SK-N-MC (cell line): ENCODE measurements around the gene ADI1.

Source experiments
- DNase-seq: peaks from one replicate; pipeline ENCODE4 v3.0.0-alpha.2; 2011; ENCODE audit warnings: low read depth, low spot score
- H3K27ac ChIP-seq: fragments of 200-600 bp; sonication (generic); 2 replicates; pipeline ENCODE4 v1.5.1; 2016; ENCODE audit warnings: mixed run types
- H3K36me3 ChIP-seq: fragments of 200-600 bp; sonication (generic); 2 replicates; pipeline ENCODE4 v1.6.1; 2017; ENCODE audit warnings: antibody characterized with exemption, low read length, mixed read lengths; ENCODE audit not compliant: insufficient read depth
- H3K4me3 ChIP-seq: fragments of 200-600 bp; sonication (generic); 2 replicates; pipeline ENCODE4 v1.5.1; 2016
- H3K9ac ChIP-seq: fragments of 200-600 bp; sonication (generic); 2 replicates; pipeline ENCODE4 v1.8.0; 2017; ENCODE audit warnings: mixed run types, mixed read lengths; ENCODE audit not compliant: insufficient read length
- H3K9me3 ChIP-seq: fragments of 200-600 bp; sonication (generic); 2 replicates; pipeline ENCODE4 v1.6.1; 2017; ENCODE audit warnings: low read depth, mild to moderate bottlenecking, antibody characterized with exemption, low read length, moderate library complexity, mixed read lengths
- EZH2 ChIP-seq: fragments of 200-600 bp; sonication (generic); IDR thresholded peaks from one replicate; pipeline ENCODE4 v1.6.1; 2017; ENCODE audit warnings: antibody characterized with exemption
- FOXP2 ChIP-seq: optimal IDR thresholded peaks from 2 replicates; pipeline ENCODE3; 2011; ENCODE audit warnings: mild to moderate bottlenecking, moderate library complexity; ENCODE audit not compliant: insufficient read depth; ENCODE audit errors: extremely low read length, control extremely low read depth
- POLR2AphosphoS5 ChIP-seq: IDR thresholded peaks from 2 replicates; pipeline ENCODE4 v1.6.1; 2012; ENCODE audit warnings: mild to moderate bottlenecking, low read depth, low read length, borderline replicate concordance

ADI1 gene

DNA sequence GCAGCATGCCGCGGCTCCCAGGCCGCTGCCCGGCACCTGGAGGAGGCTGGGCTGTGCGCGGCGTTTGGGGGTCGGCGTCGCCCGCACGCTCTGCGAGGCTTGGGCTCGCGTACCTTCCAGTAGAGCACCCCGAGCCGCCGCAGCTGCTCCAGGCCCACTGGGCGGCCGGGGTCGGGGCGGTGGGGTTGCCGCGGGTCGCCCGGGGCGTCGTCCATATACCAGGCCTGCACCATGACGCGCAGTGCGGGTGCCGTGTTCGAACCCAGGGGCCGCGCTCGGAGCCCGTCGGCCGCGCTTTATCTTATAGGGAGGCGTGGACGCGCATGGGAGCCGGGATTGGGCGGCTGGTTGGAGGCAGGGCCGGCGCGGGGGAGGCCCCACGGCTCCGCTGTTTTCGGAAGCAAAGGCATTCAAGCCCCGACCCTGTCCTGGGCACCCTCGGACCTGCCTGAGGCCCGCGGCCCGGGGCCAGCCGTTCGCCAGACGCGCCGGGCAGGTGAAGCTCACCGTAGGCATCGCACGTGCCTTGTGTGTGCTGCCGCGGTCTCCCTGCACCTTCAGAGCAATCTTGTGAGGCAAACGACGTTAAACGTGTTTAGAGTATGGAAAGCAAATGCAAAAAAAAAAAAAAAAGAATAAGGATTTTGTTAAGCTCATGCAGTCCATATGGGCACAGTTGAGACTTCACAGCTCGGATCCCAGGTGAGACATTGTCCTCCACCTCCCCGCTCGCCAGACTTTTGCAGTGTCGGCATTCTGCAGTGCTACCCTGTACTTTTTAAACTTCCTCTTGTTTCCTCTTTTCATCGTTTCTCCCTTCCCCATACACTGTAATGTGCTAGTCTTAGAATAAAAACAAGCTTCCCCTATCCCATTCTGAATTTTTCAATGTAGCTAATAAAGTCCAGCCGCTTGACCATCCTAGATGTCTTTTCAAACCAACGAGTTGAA is at the start of gene ADI1:
TSS of gene ADI1 (minus strand) at position 277 of the 951 bp plus-strand sequence. CDS start at position 233, 44 bp downstream.
- Histone ChIP-seq H3K4me3 (peak within 1 kb of the TSS; percentile 94), H3K9ac (peak within 1 kb of the TSS; percentile 96), H3K9me3 (no peaks in the 10 kb centered on the region), H3K36me3 (peaks cover 13% of the 10 kb centered on the region), H3K27ac (peak within 1 kb of the TSS; percentile 95)
- no peak for DNase-seq
- no peak for TF ChIP-seq FOXP2
- TF ChIP-seq POLR2AphosphoS5, result peak; percentile 87
- no peak for TF ChIP-seq EZH2

GRCh38 chr2:3566806-3567205 is 47.5 kb upstream of the ADI1 start:
- Histone ChIP-seq H3K4me3 (no peak overlapping the region), H3K9ac (no peak overlapping the region), H3K27ac (no peak overlapping the region), H3K36me3 (no peaks in the 10 kb centered on the region), H3K9me3 (no peaks in the 10 kb centered on the region)
- no peak for DNase-seq
- TF ChIP-seq EZH2, result no peak
- TF ChIP-seq FOXP2, result no peak
- TF ChIP-seq POLR2AphosphoS5, result no peak

DNA sequence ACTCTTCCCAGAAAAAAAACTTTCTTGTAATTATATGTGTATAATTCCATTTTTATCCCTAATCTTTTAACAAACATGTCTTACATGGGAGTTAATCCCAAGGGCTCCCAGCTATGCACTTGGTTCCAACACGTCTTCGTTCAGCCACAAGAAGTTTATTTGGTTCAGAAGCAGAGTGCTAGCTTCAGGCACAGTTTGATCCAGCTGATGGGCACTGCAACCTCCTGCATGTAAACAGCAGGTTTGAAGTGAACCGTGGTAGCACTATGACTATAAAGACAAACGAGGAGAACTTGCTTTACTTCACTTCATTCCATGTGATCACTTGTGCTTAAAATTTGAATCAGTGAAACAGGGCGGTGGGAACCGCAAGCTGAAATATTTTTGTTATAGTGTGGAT is 45.8 kb upstream of the ADI1 start:
- no peak overlapping the region for H3K27ac ChIP-seq
- no peak overlapping the region for H3K4me3 ChIP-seq
- no peaks in the 10 kb centered on the region for H3K9me3 ChIP-seq
- H3K36me3 ChIP-seq, result no peaks in the 10 kb centered on the region
- TF ChIP-seq POLR2AphosphoS5 (no peak), FOXP2 (no peak), EZH2 (no peak)
- DNase-seq, result no peak
- no peak overlapping the region for H3K9ac ChIP-seq

DNA sequence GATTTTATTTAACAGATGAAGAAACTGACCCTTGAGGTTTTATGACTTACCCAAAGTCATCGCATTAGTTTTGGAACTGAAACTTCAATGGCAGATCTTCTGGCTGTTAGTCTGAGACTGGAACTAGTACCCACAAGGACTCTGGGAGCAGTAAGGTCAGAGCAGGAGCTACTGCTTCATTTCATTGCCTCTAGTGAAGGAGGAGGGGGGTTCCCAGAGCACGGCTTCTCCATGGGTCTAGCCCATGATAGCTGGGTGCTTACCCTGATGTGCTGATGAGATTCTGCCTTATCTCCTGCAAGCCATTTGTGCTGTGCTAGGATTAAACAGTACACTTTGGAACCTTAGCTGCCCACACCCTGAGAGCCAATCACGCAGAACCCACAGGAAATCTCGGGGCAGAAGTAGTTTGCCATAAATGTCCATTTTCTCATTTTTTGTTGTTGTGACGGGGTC is 44.2 kb upstream of the ADI1 start:
- Histone ChIP-seq H3K27ac (no peak overlapping the region), H3K9ac (no peak overlapping the region), H3K36me3 (no peaks in the 10 kb centered on the region), H3K4me3 (no peak overlapping the region), H3K9me3 (no peaks in the 10 kb centered on the region)
- TF ChIP-seq POLR2AphosphoS5, result no peak
- TF ChIP-seq FOXP2, result no peak
- no peak for TF ChIP-seq EZH2
- DNase-seq, result no peak

GRCh38 chr2:3558205-3559014 is 39.1 kb upstream of the ADI1 start, which contains the start of gene RNASEH1:
Gene RNASEH1 (minus strand): TSS chr2:3558333. CDS start chr2:3558260, 73 bp downstream.
- peaks cover 36% of the 10 kb centered on the region for H3K36me3 ChIP-seq
- H3K27ac ChIP-seq, result peak within 1 kb of the TSS; percentile 79
- H3K9ac ChIP-seq, result peak within 1 kb of the TSS; percentile 98
- H3K9me3 ChIP-seq, result no peaks in the 10 kb centered on the region
- DNase-seq, result peak; percentile 64
- TF ChIP-seq POLR2AphosphoS5 (peak; percentile 93), FOXP2 (no peak)
- H3K4me3 ChIP-seq, result peak within 1 kb of the TSS; percentile 96

- Histone ChIP-seq H3K36me3 (peaks cover 41% of the 10 kb centered on the region), H3K27ac (peak overlapping the region; percentile 79), H3K9ac (peak overlapping the region; percentile 98), H3K9me3 (no peaks in the 10 kb centered on the region), H3K4me3 (peak overlapping the region; percentile 96)
- TF ChIP-seq EZH2 (no peak), FOXP2 (no peak), POLR2AphosphoS5 (no peak)
- no peak for DNase-seq
These were observed 38.4 kb upstream of the ADI1 start for GRCh38 chr2:3557639-3558204.

GRCh38 chr2:3553946-3554345 is 34.6 kb upstream of the ADI1 start:
- TF ChIP-seq FOXP2, result no peak
- TF ChIP-seq EZH2, result no peak
- no peak for TF ChIP-seq POLR2AphosphoS5
- H3K36me3 ChIP-seq, result peaks cover 74% of the 10 kb centered on the region
- H3K9ac ChIP-seq, result no peak overlapping the region
- H3K27ac ChIP-seq, result no peak overlapping the region
- H3K9me3 ChIP-seq, result no peaks in the 10 kb centered on the region
- no peak for DNase-seq
- H3K4me3 ChIP-seq, result no peak overlapping the region

GRCh38 chr2:3547915-3548314 is 28.6 kb upstream of the ADI1 start:
- DNase-seq, result no peak
- peaks cover 94% of the 10 kb centered on the region for H3K36me3 ChIP-seq
- no peak overlapping the region for H3K27ac ChIP-seq
- H3K9me3 ChIP-seq, result no peaks in the 10 kb centered on the region
- no peak overlapping the region for H3K4me3 ChIP-seq
- TF ChIP-seq FOXP2 (no peak), EZH2 (no peak), POLR2AphosphoS5 (no peak)
- no peak overlapping the region for H3K9ac ChIP-seq
